NCI-H2081 treated with DMSO at 0.1 percent for 48 hours (cell line): ENCODE measurements around the gene LRP2.
"Not testable (repeated sequence)": the region's sequence is repeated elsewhere in the genome, so short reads cannot be mapped to it uniquely, and the experiment has no call there.

Experiments
- DNase-seq: peaks from one replicate; lab custom pipeline; 2025; lab: John Stamatoyannopoulos, UW

Gene LRP2

GRCh38 chr2:169362118-169362893, at the start of gene LRP2:
LRP2 (minus strand) TSS chr2:169362534; CDS start chr2:169362399, 135 bp downstream.
- DNase-seq: no peak

GRCh38 chr2:169406891-169407290, 44.6 kb upstream of the LRP2 start:
- DNase-seq: no peak

GRCh38 chr2:169399491-169399890, 37.2 kb upstream of the LRP2 start:
- not testable (repeated sequence) for DNase-seq

- DNase-seq: no peak
These were observed 35.4 kb upstream of the LRP2 start for GRCh38 chr2:169397697-169398096.

- DNase-seq: no peak
These were observed 33.6 kb upstream of the LRP2 start for GRCh38 chr2:169395821-169396374.

- DNase-seq: no peak
These were observed 30.8 kb upstream of the LRP2 start for GRCh38 chr2:169393068-169393590.

GRCh38 chr2:169391236-169391635, 28.9 kb upstream of the LRP2 start:
- DNase-seq: no peak

- no peak for DNase-seq
These were observed 25.8 kb upstream of the LRP2 start for GRCh38 chr2:169388161-169388560.

GRCh38 chr2:169386722-169387121, 24.4 kb upstream of the LRP2 start:
- DNase-seq: no peak

GRCh38 chr2:169384816-169385215, 22.5 kb upstream of the LRP2 start:
- DNase-seq: no peak

GRCh38 chr2:169372561-169372960, 10.2 kb upstream of the LRP2 start:
- DNase-seq: no peak

GRCh38 chr2:169366066-169366465, 3.7 kb upstream of the LRP2 start:
- no peak for DNase-seq

- DNase-seq: no peak
These were observed 2.7 kb upstream of the LRP2 start for GRCh38 chr2:169365029-169365480.

GRCh38 chr2:169363560-169364150, 1.3 kb upstream of the LRP2 start:
- no peak for DNase-seq

- no peak for DNase-seq
These were observed 693 bp upstream of the LRP2 start for GRCh38 chr2:169362894-169363559.

GRCh38 chr2:169361706-169362117, 622 bp downstream of the LRP2 start:
- DNase-seq: no peak

- DNase-seq: no peak
These were observed 1.2 kb downstream of the LRP2 start for GRCh38 chr2:169360984-169361705.

- DNase-seq: no peak
These were observed 4.3 kb downstream of the LRP2 start for GRCh38 chr2:169358016-169358415.

- no peak for DNase-seq
These were observed 8.1 kb downstream of the LRP2 start for GRCh38 chr2:169354244-169354643.

GRCh38 chr2:169351725-169352124, 10.6 kb downstream of the LRP2 start:
- no peak for DNase-seq

GRCh38 chr2:169349535-169349934, 12.8 kb downstream of the LRP2 start:
- DNase-seq: no peak
